ENCODE results near the gene DLGAP1.
A peak's percentile ranks its signal among the peaks of the same experiment; 100 is the strongest.

Gene DLGAP1

GRCh38 chr18:4285525-4285924 is 169.6 kb downstream of the DLGAP1 start:
- no peak for DNase-seq

GRCh38 chr18:4284528-4284927 is 170.6 kb downstream of the DLGAP1 start:
- DNase-seq: peak; percentile 66 to 74

GRCh38 chr18:4283746-4284291 is 171.3 kb downstream of the DLGAP1 start:
- DNase-seq: peak in 1 of 2 experiments; percentile 14

GRCh38 chr18:4282954-4283353 is 172.2 kb downstream of the DLGAP1 start:
- peak in 1 of 2 experiments; percentile 4 for DNase-seq

GRCh38 chr18:4276953-4277585 is 178.0 kb downstream of the DLGAP1 start:
- no peak for DNase-seq

- no peak for DNase-seq
Measured at GRCh38 chr18:4271952-4272351, 183.2 kb downstream of the DLGAP1 start.

GRCh38 chr18:4270988-4271387 is 184.1 kb downstream of the DLGAP1 start:
- no peak for DNase-seq

- DNase-seq: no peak
Measured at GRCh38 chr18:4270016-4270415, 185.1 kb downstream of the DLGAP1 start.

GRCh38 chr18:4267641-4268040 is 187.5 kb downstream of the DLGAP1 start:
- no peak for DNase-seq

- DNase-seq: no peak
Measured at GRCh38 chr18:4264347-4264791, 190.7 kb downstream of the DLGAP1 start.

- no peak for DNase-seq
Measured at GRCh38 chr18:4260107-4260506, 195.0 kb downstream of the DLGAP1 start.

- no peak for DNase-seq
Measured at GRCh38 chr18:4256766-4257417, 198.2 kb downstream of the DLGAP1 start.

- no peak for DNase-seq
Measured at GRCh38 chr18:4254840-4255239, 200.3 kb downstream of the DLGAP1 start.

- DNase-seq: no peak
Measured at GRCh38 chr18:4252829-4253228, 202.3 kb downstream of the DLGAP1 start.

- no peak for DNase-seq
Measured at GRCh38 chr18:4251873-4252272, 203.2 kb downstream of the DLGAP1 start.

GRCh38 chr18:4251206-4251605 is 203.9 kb downstream of the DLGAP1 start:
- no peak for DNase-seq

GRCh38 chr18:4250141-4250540 is 205.0 kb downstream of the DLGAP1 start:
- DNase-seq: no peak

GRCh38 chr18:4248686-4249085 is 206.4 kb downstream of the DLGAP1 start:
- DNase-seq: peak; percentile 44 to 76

GRCh38 chr18:4246374-4246773 is 208.7 kb downstream of the DLGAP1 start:
- DNase-seq: no peak

- no peak for DNase-seq
Measured at GRCh38 chr18:4245456-4245855, 209.7 kb downstream of the DLGAP1 start.

GRCh38 chr18:4242431-4243161 is 212.5 kb downstream of the DLGAP1 start:
- no peak for DNase-seq

- no peak for DNase-seq
Measured at GRCh38 chr18:4241090-4241617, 214.0 kb downstream of the DLGAP1 start.

GRCh38 chr18:4238966-4239365 is 216.1 kb downstream of the DLGAP1 start:
- no peak for DNase-seq

- DNase-seq: no peak
Measured at GRCh38 chr18:4237664-4238041, 217.5 kb downstream of the DLGAP1 start.
